OCI-LY1 (cell line): ENCODE measurements around the gene MLF2.

Experiments
- CTCF ChIP-seq: fragments of 200-600 bp; sonication (generic), shearing (Covaris generic); IDR thresholded peaks from 2 replicates; pipeline ENCODE4 v1.5.1; 2017; ENCODE audit warnings: mild to moderate bottlenecking, antibody characterized with exemption, low read length, moderate library complexity, mixed read lengths
- EZH2 ChIP-seq: fragments of 200-600 bp; sonication (generic), shearing (Covaris generic); IDR thresholded peaks from 2 replicates; pipeline ENCODE4 v1.8.0; 2017; ENCODE audit warnings: borderline replicate concordance, mixed run types, mild to moderate bottlenecking, antibody characterized with exemption, low read length, moderate library complexity, mixed read lengths

- TF ChIP-seq CTCF (no peak), EZH2 (no peak)
These were observed 21.6 kb upstream of the MLF2 start for GRCh38 chr12:6774499-6775062.
